Embryonic facial prominence (tissue), 1 donor: ENCODE results near the gene COL18A1.

Source experiments
- DNase-seq: peaks from one replicate; pipeline ENCODE4 v3.0.0-alpha.2; 2016; ENCODE audit errors: extremely low spot score

Gene COL18A1

DNA sequence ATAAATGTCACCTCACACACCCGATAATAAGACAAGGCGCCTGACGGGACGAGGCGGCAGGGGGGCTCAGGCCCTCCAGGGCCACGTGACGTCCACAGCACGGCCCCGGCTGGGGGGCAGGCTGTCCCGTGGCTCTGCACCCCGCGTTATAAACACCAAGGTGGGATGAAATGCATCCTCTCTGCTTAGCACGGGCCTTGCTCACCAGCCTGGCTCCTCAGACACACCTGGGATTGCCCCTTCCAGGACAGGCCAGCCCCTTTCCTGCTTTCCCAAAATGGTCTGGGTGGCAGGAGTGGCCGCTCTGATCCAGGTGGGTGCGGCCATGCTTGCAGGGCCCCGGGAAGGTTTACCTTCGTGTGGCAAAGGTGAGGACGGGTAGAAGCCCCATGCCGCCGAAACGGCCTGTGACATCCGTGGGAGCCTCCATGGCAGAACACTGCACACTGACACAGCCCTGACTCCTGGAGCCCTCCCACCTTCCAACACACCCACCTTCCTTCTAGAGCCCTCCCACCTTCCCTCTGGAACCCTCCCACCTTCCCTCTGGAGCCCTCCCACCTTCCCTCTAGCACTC, 101.4 kb downstream of the COL18A1 start:
- no peak for DNase-seq

- DNase-seq, result no peak
These were observed 102.0 kb downstream of the COL18A1 start for GRCh38 chr21:45506836-45507522.

GRCh38 chr21:45507523-45507875, 102.5 kb downstream of the COL18A1 start:
- DNase-seq, result no peak

- no peak for DNase-seq
These were observed 103.0 kb downstream of the COL18A1 start for GRCh38 chr21:45507888-45508508.

DNA sequence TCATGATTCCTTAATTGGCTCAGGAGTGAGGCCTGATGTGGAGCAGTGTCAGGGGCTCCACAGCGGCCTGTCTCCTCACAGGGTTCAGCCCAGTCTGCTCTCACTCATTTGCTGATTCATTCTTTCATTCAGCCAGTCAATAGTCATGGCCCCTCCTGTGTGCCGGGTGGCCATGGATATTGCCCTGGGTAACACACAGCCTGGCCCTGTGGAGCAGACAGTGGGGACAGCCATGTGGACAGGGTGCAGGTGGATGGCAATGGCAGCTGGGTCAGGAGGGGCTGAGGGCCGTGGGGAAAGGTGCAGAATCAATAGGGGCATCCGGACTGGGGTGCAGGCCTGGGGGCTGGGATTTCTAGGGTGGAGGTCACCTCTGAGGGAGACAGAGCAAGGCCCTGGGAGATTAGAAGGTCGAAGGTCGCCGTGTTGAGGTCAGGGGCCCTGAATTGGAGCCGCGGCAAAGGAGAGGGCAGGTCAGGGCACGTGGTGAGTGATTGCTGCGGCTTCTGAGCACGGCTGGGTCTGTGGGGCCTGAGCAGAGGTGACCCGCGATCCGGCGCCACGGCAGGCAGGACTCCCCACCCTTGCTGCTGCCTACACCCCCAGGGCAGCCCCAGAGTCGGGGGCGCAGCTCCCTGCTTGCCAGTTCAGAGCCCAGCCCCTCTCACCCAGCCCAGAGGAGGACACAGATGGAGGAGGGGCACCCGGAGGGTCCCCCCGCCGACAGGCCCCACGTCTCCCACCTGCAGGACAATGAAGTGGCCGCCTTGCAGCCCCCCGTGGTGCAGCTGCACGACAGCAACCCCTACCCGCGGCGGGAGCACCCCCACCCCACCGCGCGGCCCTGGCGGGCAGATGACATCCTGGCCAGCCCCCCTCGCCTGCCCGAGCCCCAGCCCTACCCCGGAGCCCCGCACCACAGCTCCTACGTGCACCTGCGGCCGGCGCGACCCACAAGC, 103.9 kb downstream of the COL18A1 start:
- DNase-seq, result no peak

GRCh38 chr21:45509566-45510465, 104.9 kb downstream of the COL18A1 start:
- no peak for DNase-seq

- no peak for DNase-seq
These were observed 105.5 kb downstream of the COL18A1 start for GRCh38 chr21:45510466-45510955.

- DNase-seq, result no peak
These were observed 106.0 kb downstream of the COL18A1 start for GRCh38 chr21:45511007-45511406.

DNA sequence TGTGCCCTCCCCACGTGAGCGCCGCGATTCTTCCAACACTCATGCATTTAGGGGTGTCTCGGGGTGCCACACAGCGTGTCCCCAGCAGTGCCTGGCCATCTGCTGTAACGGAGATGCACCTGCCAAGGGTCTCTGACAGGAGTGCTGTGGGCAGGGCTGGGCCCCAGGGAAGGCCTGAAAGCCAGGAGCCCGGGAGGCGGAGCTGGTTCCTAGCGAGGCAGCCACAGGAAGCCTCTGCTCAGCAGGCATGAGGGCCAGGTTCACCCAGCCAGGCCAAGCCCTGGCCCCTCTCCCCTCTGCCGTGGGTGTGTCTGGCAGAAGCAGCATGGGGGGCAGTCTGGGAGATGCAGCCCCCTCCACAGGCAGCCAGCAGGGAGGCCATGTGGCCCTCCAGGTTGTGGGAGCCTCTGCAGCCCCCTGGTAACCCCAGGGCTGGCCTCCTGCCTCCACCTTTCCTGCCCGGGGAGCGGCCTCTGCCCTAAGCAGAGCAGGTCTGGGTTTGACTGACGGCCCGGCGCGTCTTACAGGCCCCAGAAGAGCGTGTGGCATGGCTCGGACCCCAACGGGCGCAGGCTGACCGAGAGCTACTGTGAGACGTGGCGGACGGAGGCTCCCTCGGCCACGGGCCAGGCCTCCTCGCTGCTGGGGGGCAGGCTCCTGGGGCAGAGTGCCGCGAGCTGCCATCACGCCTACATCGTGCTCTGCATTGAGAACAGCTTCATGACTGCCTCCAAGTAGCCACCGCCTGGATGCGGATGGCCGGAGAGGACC, 106.9 kb downstream of the COL18A1 start:
- no peak for DNase-seq

- DNase-seq, result no peak
These were observed 107.6 kb downstream of the COL18A1 start for GRCh38 chr21:45512626-45513002.

GRCh38 chr21:45513003-45513717, 108.2 kb downstream of the COL18A1 start:
- no peak for DNase-seq

GRCh38 chr21:45513741-45514310, 108.9 kb downstream of the COL18A1 start:
- no peak for DNase-seq

GRCh38 chr21:45514311-45515021, 109.5 kb downstream of the COL18A1 start:
- no peak for DNase-seq

GRCh38 chr21:45515241-45516061, 110.5 kb downstream of the COL18A1 start:
- no peak for DNase-seq

- no peak for DNase-seq
These were observed 111.2 kb downstream of the COL18A1 start for GRCh38 chr21:45516071-45516670.

DNA sequence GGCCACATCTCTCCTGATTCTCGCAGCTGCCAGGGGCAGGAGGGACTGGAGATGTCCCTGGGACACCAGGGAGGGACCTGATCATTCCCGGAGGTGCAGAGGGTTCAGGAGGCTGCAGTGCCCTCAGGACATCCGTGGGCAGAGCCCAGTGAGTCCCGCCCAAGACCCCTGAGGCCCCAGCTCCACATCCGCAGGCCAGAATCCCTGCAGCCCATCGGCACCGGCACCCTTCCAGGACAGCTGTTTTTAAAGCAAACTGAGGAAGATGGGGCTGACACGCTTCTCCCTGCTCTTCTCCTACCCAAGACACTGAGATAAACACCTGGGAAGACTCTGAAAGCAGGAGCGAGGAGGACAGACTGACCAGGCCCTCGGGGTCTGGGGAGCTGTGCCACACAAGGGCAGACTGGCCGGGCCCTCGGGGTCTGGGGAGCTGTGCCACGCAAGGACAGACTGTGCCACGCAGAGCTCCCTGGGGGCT, 111.7 kb downstream of the COL18A1 start:
- DNase-seq, result no peak
